Esophagus (tissue), 2 donors: Measurements from ENCODE around the gene FOXP3. TPM values are rescaled to one million over a fixed set of nuclear protein-coding genes. Genes with fewer than 3 reads are reported as not detected.

ENCODE experiments used
- H3K27ac ChIP-seq, 2 donors: one replicate each; pipeline ENCODE4 v1.5.1; 2013; ENCODE audit warnings: low read depth in 2 of 2, mild to moderate bottlenecking in 2 of 2, inconsistent platforms in 1 of 2, low read length in 1 of 2, moderate library complexity in 1 of 2
- H3K27me3 ChIP-seq, 2 donors: one replicate each; pipeline ENCODE4 v1.6.1; 2013; ENCODE audit warnings: low read length in 2 of 2, control low read depth in 1 of 2, mild to moderate bottlenecking in 1 of 2; ENCODE audit not compliant: insufficient read depth in 2 of 2, control insufficient read depth in 1 of 2
- H3K36me3 ChIP-seq, 2 donors: one replicate each; pipeline ENCODE4 v1.6.1; 2013; ENCODE audit warnings: low read length in 1 of 2; ENCODE audit not compliant: control insufficient read depth in 2 of 2, insufficient read depth in 2 of 2
- H3K4me1 ChIP-seq, 2 donors: one replicate each; pipeline ENCODE4 v1.6.1; 2013; ENCODE audit warnings: low read length in 1 of 2; ENCODE audit not compliant: control insufficient read depth in 2 of 2, insufficient read depth in 2 of 2
- H3K4me3 ChIP-seq, 2 donors: one replicate each; pipeline ENCODE4 v1.5.1; 2013; ENCODE audit warnings: low read length in 2 of 2, mild to moderate bottlenecking in 2 of 2, low read depth in 1 of 2, moderate library complexity in 1 of 2
- H3K9me3 ChIP-seq, 2 donors: one replicate each; pipeline ENCODE4 v1.6.1; 2013; ENCODE audit warnings: mild to moderate bottlenecking in 2 of 2, low read depth in 1 of 2, low read length in 1 of 2, moderate library complexity in 1 of 2; ENCODE audit not compliant: control insufficient read depth in 2 of 2, insufficient read depth in 1 of 2
- WGBS, 2 donors: extraction: QIAGEN DNeasy Blood & Tissue Kit; methylation state at CpG; one replicate each; pipeline ENCODE4 v1.1.7; 2013; 5-methylcytosine and 5-hydroxymethylcytosine counted together
- polyA plus RNA-seq, 2 donors: library from polyadenylated mRNA; stranded (reverse); fragments of 200-250 nt; gene quantifications; one replicate each; pipeline ENCODE4 v1.2.3, GENCODE V29; 2013
- donor health status: healthy with polysubstance abuse.
- donor health status: Bipolar disorder and iron deficiency.

The FOXP3 gene
- polyA plus RNA-seq, 2 donors, result 0.59 to 0.65 TPM

DNA sequence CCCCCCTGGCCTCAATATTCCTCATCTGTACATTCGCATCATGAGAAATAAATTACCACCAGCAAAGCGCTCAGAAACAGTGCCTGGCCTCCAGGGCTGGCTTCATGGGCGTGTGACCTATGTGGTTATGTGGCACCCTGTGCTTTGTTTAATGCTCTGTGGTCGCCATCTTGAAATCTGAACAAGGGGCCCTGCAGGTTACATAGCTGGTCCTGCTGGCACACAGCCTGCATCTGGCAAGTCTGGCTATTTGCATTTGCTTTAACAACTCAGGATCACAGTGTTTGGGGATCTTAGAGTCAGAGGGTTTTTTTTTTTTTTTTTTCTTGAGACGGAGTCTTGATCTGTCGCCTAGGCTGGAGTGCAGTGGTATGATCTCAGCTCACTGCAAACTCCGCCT is 9.9 kb downstream of the FOXP3 start:
- WGBS, 2 donors, result 86 to 90% methylated on average over 7 of the region's 7 CpGs
- Histone ChIP-seq H3K27me3 (no peaks in the 10 kb centered on the region), H3K36me3 (peaks cover 0 to 3% of the 10 kb centered on the region in 2 donors), H3K4me1 (no peaks in the 10 kb centered on the region), H3K9me3 (no peaks in the 10 kb centered on the region), H3K4me3 (no peak overlapping the region), H3K27ac (no peak overlapping the region)

DNA sequence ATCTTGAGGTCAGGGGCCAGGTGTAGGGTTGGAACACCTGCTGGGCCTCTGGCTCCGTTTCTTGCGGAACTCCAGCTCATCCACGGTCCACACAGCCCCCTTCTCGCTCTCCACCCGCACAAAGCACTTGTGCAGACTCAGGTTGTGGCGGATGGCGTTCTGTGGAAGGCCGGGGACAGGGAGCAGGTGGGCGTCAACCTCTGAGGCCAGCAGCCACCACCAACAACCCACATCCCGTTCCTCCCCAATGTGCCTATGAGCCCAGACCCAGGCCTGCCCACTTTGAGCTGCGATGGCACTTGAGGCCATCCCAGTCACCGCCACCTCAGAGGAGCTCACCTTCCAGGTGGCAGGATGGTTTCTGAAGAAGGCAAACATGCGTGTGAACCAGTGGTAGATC is 13.2 kb downstream of the FOXP3 start:
- H3K4me1 ChIP-seq, result no peaks in the 10 kb centered on the region
- peaks cover 0 to 3% of the 10 kb centered on the region in 2 donors for H3K9me3 ChIP-seq
- no peak overlapping the region for H3K27ac ChIP-seq
- no peak overlapping the region for H3K4me3 ChIP-seq
- H3K27me3 ChIP-seq, result no peaks in the 10 kb centered on the region
- 87 to 96% methylated on average over 13 of the region's 13 CpGs for WGBS, 2 donors
- H3K36me3 ChIP-seq, result peaks cover 7 to 16% of the 10 kb centered on the region in 2 donors

DNA sequence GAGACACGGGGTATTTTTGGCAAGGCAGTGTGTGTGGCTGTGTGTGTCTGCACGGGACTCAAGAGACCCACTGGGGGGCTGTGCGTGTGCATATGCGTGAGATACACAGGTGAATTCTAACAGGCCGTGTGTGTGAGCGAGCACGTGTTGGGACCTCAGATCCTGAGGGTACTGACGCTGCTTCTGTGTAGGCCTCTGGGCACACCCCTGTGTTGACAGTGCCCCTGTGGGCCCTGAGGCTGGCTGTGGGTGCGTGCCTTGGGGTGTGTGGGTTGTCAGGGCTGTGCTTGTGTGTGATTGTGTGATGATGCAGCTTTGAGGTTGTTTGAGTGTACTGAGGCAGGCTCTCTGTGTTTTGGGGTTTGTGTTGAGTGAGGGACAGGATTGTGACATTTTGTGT is 13.9 kb downstream of the FOXP3 start:
- H3K27me3 ChIP-seq, result no peaks in the 10 kb centered on the region
- no peaks in the 10 kb centered on the region for H3K4me1 ChIP-seq
- WGBS, 2 donors, result 87 to 88% methylated on average over 9 of the region's 9 CpGs
- H3K9me3 ChIP-seq, result peaks cover 0 to 3% of the 10 kb centered on the region in 2 donors
- peaks cover 7 to 16% of the 10 kb centered on the region in 2 donors for H3K36me3 ChIP-seq
- no peak overlapping the region for H3K4me3 ChIP-seq
- no peak overlapping the region for H3K27ac ChIP-seq

DNA sequence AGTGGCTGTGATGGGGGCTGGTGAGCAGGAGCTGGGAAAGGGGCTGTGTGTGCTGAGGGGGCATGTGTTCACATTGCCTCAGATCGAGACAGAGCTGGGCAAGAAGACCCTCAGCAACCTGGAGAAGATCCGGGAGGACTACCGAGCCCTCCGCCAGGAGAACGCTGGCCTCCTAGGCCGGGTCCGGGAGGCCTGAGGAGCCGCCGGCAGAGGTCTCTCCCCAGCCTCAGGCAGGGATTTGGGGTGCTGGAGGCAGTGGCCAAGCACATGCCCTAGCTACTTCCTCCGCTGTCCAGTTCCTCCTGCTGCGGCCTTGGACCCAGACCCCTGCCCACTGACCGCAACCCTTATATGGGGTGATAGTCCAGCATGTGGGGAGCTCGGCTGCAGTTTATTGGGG is 14.4 kb downstream of the FOXP3 start:
- WGBS, 2 donors, result 90 to 92% methylated on average over 13 of the region's 13 CpGs
- H3K9me3 ChIP-seq, result peaks cover 0 to 3% of the 10 kb centered on the region in 2 donors
- H3K4me1 ChIP-seq, result no peaks in the 10 kb centered on the region
- H3K27me3 ChIP-seq, result no peaks in the 10 kb centered on the region
- no peak overlapping the region for H3K4me3 ChIP-seq
- peaks cover 7 to 16% of the 10 kb centered on the region in 2 donors for H3K36me3 ChIP-seq
- no peak overlapping the region for H3K27ac ChIP-seq

DNA sequence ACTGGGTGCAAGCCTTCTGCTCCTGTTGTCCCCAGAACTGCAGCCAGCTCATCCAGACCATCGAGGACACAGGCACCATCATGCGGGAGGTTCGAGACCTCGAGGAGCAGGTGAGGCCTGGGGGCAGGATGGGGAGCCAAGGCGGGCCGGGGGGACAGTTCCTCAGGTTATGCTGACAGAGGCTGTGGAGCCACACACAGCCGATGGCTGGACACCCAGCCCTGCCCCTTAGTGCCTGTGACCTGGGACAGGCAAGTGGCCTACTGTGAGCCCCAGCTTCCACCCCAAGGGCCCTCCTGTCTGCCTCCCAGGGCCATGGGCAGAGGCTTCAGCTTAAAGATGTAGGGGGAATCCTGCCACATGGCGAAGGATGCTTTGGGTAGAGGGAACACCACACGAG is 14.9 kb downstream of the FOXP3 start:
- Histone ChIP-seq H3K4me3 (no peak overlapping the region), H3K27me3 (no peaks in the 10 kb centered on the region), H3K9me3 (peaks cover 0 to 3% of the 10 kb centered on the region in 2 donors), H3K4me1 (no peaks in the 10 kb centered on the region), H3K36me3 (peaks cover 7 to 16% of the 10 kb centered on the region in 2 donors), H3K27ac (no peak overlapping the region)
- 86 to 89% methylated on average over 9 of the region's 9 CpGs for WGBS, 2 donors

DNA sequence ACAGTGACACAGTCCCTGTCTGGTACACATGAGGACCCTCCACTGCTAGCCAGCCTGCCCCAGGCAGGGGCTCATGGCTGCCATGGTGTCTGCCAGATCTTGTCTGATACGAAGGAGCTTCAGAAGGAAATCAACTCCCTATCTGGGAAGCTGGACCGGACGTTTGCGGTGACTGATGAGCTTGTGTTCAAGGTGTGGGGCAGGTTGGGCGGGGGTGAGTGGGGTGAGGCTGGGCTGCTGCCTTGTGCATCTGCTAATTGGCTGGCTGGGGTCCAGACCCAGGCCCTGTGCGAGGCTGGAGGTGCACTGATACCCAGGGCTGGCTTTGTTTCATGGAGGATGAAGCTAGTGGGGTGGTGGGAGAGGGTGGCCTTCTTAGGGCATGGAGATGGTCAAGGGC is 15.4 kb downstream of the FOXP3 start:
- Histone ChIP-seq H3K4me3 (no peak overlapping the region), H3K36me3 (peaks cover 7 to 16% of the 10 kb centered on the region in 2 donors), H3K27me3 (no peaks in the 10 kb centered on the region), H3K4me1 (no peaks in the 10 kb centered on the region), H3K27ac (no peak overlapping the region), H3K9me3 (peaks cover 0 to 3% of the 10 kb centered on the region in 2 donors)
- WGBS, 2 donors, result 86 to 90% methylated on average over 6 of the region's 6 CpGs

DNA sequence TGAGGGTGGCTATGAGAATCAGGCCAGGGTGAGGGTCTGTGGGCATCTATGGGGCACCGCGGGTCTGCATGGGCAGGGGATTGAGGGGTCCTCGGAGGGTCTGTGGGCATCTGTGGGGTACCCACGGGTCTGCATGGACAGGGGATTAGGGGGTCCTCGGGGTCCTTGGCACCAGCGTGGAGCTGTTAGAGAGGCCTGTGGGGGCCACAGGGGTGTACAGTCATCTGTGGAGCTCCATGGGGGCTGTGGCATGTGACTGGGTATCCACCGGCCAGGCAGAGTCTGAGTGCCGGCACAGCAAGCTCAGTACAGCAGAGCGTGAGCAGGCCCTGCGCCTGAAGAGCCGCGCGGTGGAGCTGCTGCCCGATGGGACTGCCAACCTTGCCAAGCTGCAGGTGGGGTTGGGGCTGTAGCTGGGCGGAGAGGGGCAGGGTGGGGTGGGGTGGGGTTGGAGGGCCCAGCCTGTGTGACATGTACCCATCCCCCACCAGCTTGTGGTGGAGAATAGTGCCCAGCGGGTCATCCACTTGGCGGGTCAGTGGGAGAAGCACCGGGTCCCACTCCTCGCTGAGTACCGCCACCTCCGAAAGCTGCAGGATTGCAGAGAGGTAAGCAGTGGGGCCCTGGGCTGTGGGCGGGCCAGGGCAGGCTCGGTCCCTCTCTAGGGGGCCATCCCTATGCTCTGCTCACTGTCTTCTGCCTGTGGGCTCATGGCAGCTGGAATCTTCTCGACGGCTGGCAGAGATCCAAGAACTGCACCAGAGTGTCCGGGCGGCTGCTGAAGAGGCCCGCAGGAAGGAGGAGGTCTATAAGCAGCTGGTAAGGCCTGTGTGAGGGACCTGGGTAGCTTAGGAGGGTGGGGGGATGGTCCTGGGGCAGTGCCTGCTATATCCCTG is 16.3 kb downstream of the FOXP3 start:
- Histone ChIP-seq H3K27me3 (no peaks in the 10 kb centered on the region), H3K9me3 (peaks cover 0 to 3% of the 10 kb centered on the region in 2 donors), H3K4me3 (no peak overlapping the region), H3K27ac (no peak overlapping the region), H3K4me1 (no peaks in the 10 kb centered on the region), H3K36me3 (peaks cover 7 to 18% of the 10 kb centered on the region in 2 donors)
- 84 to 87% methylated on average over 26 to 28 of the region's 28 CpGs for WGBS, 2 donors

DNA sequence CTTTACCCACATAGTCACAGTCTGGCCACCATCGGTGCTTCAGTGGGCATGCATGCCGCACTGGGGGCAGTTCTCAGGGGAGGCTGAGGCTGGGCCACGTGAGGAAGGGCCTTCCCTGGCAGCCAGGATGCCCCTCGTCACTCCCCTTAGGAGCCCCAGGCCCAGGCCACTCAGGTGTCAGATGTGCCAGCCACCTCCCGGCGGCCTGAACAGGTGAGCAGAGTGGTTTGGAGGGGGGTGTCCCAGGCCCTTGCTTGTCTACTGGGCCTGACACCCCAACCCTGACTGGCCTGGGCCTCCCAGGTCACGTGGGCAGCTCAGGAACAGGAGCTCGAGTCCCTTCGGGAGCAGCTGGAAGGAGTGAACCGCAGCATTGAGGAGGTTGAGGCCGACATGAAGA is 17.2 kb downstream of the FOXP3 start:
- H3K27ac ChIP-seq, result no peak overlapping the region
- H3K36me3 ChIP-seq, result peaks cover 7 to 26% of the 10 kb centered on the region in 2 donors
- H3K4me1 ChIP-seq, result no peaks in the 10 kb centered on the region
- peaks cover 0 to 3% of the 10 kb centered on the region in 2 donors for H3K9me3 ChIP-seq
- 91 to 94% methylated on average over 11 of the region's 11 CpGs for WGBS, 2 donors
- H3K27me3 ChIP-seq, result no peaks in the 10 kb centered on the region
- H3K4me3 ChIP-seq, result no peak overlapping the region

DNA sequence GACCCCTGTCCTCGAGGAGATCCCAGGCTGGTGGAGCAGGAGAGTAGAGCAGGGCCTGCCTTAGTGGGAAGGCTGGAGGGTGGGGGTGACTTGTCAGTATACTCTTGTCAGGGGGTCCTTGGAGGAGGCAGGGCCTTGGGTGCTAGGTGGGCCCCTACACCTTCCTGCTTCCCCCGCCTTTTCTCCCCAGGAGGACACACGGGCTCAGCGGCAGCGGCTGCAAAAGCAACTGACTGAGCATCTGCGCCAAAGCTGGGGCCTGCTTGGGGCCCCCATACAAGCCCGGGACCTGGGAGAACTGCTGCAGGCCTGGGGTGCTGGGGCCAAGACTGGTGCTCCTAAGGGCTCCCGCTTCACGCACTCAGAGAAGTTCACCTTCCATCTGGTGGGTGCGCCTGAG is 18.0 kb downstream of the FOXP3 start:
- H3K27ac ChIP-seq, result no peak overlapping the region
- no peak overlapping the region for H3K4me3 ChIP-seq
- peaks cover 7 to 26% of the 10 kb centered on the region in 2 donors for H3K36me3 ChIP-seq
- WGBS, 2 donors, result 94 to 97% methylated on average over 10 of the region's 10 CpGs
- no peaks in the 10 kb centered on the region for H3K4me1 ChIP-seq
- H3K9me3 ChIP-seq, result peaks cover 0 to 3% of the 10 kb centered on the region in 2 donors
- no peaks in the 10 kb centered on the region for H3K27me3 ChIP-seq

DNA sequence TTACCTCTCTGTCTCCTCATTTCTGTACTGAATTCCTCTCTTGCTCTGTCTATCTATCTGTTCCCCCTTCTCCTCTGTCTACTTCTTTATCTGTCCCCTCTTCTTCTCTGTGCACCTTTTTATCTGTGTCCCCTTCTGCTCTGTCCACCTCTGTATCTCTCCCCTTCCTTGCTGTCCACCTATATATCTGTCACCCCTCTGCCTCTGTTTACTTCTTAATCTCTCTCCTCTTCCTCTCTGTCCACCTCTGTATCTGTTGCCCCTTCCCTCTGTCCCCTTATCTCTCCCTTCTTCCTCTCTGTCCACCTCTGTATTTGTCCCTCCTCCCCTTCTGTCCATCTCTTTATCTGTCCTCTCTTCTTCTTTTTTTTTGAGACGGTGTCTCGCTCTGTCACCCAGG is 20.3 kb downstream of the FOXP3 start:
- WGBS, 2 donors, result 91 to 94% methylated on average over 2 of the region's 2 CpGs
- Histone ChIP-seq H3K4me1 (no peaks in the 10 kb centered on the region), H3K36me3 (peaks cover 6 to 21% of the 10 kb centered on the region in 2 donors), H3K9me3 (peaks cover 0 to 3% of the 10 kb centered on the region in 2 donors), H3K27me3 (no peaks in the 10 kb centered on the region), H3K27ac (no peak overlapping the region), H3K4me3 (no peak overlapping the region)
